Measurements from ENCODE around the gene TRAF5.

Gene TRAF5

GRCh38 chr1:211328866-211329475 lies 2.3 kb downstream of the TRAF5 start:
- FAIRE-seq: no peak

GRCh38 chr1:211329764-211330201 lies 3.1 kb downstream of the TRAF5 start:
- FAIRE-seq: no peak

- FAIRE-seq: no peak
Observed at GRCh38 chr1:211330282-211330936, 3.8 kb downstream of the TRAF5 start.

- FAIRE-seq: no peak
Observed at GRCh38 chr1:211331011-211331709, 4.5 kb downstream of the TRAF5 start.

GRCh38 chr1:211332036-211332616 lies 5.5 kb downstream of the TRAF5 start:
- no peak for FAIRE-seq

GRCh38 chr1:211332830-211333229 lies 6.2 kb downstream of the TRAF5 start:
- no peak for FAIRE-seq

- FAIRE-seq: no peak
Observed at GRCh38 chr1:211333906-211334305, 7.3 kb downstream of the TRAF5 start.

GRCh38 chr1:211334986-211335385 lies 8.4 kb downstream of the TRAF5 start:
- no peak for FAIRE-seq

GRCh38 chr1:211335522-211336157 lies 9.0 kb downstream of the TRAF5 start:
- FAIRE-seq: no peak

GRCh38 chr1:211336161-211336560 lies 9.5 kb downstream of the TRAF5 start:
- FAIRE-seq: no peak

- FAIRE-seq: no peak
Observed at GRCh38 chr1:211336775-211337174, 10.1 kb downstream of the TRAF5 start.

- no peak for FAIRE-seq
Observed at GRCh38 chr1:211337430-211338223, 11.0 kb downstream of the TRAF5 start.

- FAIRE-seq: no peak
Observed at GRCh38 chr1:211338224-211338620, 11.6 kb downstream of the TRAF5 start.

- no peak for FAIRE-seq
Observed at GRCh38 chr1:211339631-211340041, 13.0 kb downstream of the TRAF5 start.

GRCh38 chr1:211340622-211341507 lies 14.2 kb downstream of the TRAF5 start:
- no peak for FAIRE-seq

GRCh38 chr1:211341999-211342398 lies 15.4 kb downstream of the TRAF5 start:
- peak; percentile 38 for FAIRE-seq

GRCh38 chr1:211343607-211344006 lies 17.0 kb downstream of the TRAF5 start:
- FAIRE-seq: no peak

- FAIRE-seq: no peak
Observed at GRCh38 chr1:211344152-211344618, 17.6 kb downstream of the TRAF5 start.

GRCh38 chr1:211345719-211346118 lies 19.1 kb downstream of the TRAF5 start:
- FAIRE-seq: no peak

- no peak for FAIRE-seq
Observed at GRCh38 chr1:211347077-211347844, 20.6 kb downstream of the TRAF5 start.
